C4-2B (cell line): ENCODE results near the gene C11orf21.

Experiments used
- H3K27ac ChIP-seq: fragments of 450-650 bp; 2 replicates; pipeline ENCODE4 v1.5.1; 2017
- CTCF ChIP-seq: fragments of 450-650 bp; conservative IDR thresholded peaks from 2 replicates; pipeline ENCODE4 v1.5.1; 2017; ENCODE audit warnings: mild to moderate bottlenecking
- ZFX ChIP-seq: fragments of 450-650 bp; IDR thresholded peaks from 2 replicates; pipeline ENCODE4 v1.6.1; 2017

Gene C11orf21

GRCh38 chr11:2315395-2316168 is 13.9 kb upstream of the C11orf21 start:
- H3K27ac ChIP-seq: no peak overlapping the region

GRCh38 chr11:2314525-2315394 is 13.0 kb upstream of the C11orf21 start:
- no peak for TF ChIP-seq ZFX
- TF ChIP-seq CTCF: no peak
- no peak overlapping the region for H3K27ac ChIP-seq

More at GRCh38 chr11:2315395-2316168, 13.9 kb upstream of the C11orf21 start:
- TF ChIP-seq CTCF (no peak), ZFX (no peak)

GRCh38 chr11:2314136-2314524 is 12.4 kb upstream of the C11orf21 start:
- H3K27ac ChIP-seq: no peak overlapping the region

GRCh38 chr11:2313051-2313951 is 11.6 kb upstream of the C11orf21 start:
- TF ChIP-seq CTCF: no peak
- no peak for TF ChIP-seq ZFX

More at GRCh38 chr11:2314136-2314524, 12.4 kb upstream of the C11orf21 start:
- no peak for TF ChIP-seq ZFX
- no peak for TF ChIP-seq CTCF

GRCh38 chr11:2312232-2313042 is 10.7 kb upstream of the C11orf21 start:
- TF ChIP-seq CTCF (no peak), ZFX (no peak)
- no peak overlapping the region for H3K27ac ChIP-seq

More at GRCh38 chr11:2313051-2313951, 11.6 kb upstream of the C11orf21 start:
- no peak overlapping the region for H3K27ac ChIP-seq

- no peak for TF ChIP-seq CTCF
- no peak for TF ChIP-seq ZFX
- no peak overlapping the region for H3K27ac ChIP-seq
Measured at GRCh38 chr11:2311353-2312133, 9.8 kb upstream of the C11orf21 start.
